ENCODE results near the gene WWOX.

WWOX gene

DNA sequence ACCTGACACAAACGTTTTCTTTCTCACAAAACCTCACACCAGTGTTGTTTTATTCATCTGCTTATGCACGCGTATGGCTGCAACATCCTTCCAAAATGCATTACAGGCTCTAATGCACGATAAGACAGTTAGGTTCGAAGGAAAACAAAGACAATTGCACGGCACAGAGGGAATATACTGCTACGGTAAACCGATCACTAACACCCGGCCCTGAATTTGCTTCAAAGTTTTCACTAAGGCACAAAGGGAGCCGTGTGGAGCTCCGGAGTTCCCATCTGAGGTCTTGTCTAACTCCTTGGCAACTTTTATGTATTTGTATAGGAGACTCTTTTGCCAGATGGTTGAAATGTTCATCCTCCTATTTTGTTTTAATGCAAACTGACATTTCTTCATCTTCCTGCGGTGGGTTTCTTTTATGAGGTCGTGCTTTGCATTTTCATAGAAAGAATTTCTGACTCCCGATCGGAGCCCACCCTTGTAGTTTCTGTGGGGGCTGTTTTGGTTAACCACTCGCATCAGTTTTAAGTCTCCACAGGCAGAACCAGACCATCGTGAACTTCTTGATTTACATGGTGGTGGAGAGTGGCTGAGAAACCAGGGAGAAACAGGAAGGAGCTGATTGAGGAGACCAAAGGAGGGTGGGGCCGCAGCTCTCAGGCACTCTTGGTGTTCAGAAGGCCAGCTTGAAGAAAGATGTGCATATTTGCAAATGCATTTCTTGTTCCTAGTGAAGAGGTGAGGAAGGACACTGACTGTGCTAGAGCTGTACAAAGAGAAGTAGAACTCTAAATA is 984.2 kb downstream of the WWOX start:
- Mint-ChIP-seq H3K36me3 (ENCODE audit: insufficient read depth) (peaks cover 2% of the 10 kb centered on the region), H3K4me3 (no peak overlapping the region), H3K27me3 (no peaks in the 10 kb centered on the region), H3K9me3 (no peaks in the 10 kb centered on the region), H3K4me1 (peaks cover 12% of the 10 kb centered on the region), H3K27ac (ENCODE audit: low read depth) (no peak overlapping the region)
- DNase-seq (ENCODE audit: low spot score in 2 of 2), result no peak
- no peak for ATAC-seq (replicated peaks; ENCODE audit: extremely low read depth, poor library complexity, severe bottlenecking)

DNA sequence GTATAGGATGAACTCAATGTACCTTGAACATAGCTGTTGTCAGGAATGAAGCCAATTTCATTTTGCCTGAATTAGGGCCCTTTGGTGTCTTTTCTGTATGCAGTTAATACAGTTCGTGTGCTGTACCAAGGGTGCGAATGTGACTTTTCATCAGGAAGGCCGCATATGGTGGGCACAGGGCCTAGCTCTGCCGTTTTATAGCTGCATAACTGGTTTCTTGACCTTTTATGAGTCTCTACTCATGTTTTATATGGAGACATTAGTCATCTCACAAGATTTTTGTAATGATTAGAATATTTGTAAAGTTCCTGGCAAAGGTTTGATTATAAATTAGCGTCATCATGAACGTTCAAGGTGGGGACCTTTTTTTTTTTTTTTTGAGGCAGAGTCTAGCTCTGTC is 989.5 kb downstream of the WWOX start:
- peaks cover 5% of the 10 kb centered on the region for H3K36me3 Mint-ChIP-seq (ENCODE audit: insufficient read depth)
- H3K9me3 Mint-ChIP-seq, result no peaks in the 10 kb centered on the region
- H3K4me3 Mint-ChIP-seq, result peak overlapping the region; percentile 70
- H3K4me1 Mint-ChIP-seq, result peaks cover 49% of the 10 kb centered on the region
- no peak for ATAC-seq (replicated peaks; ENCODE audit: extremely low read depth, poor library complexity, severe bottlenecking)
- H3K27ac Mint-ChIP-seq (ENCODE audit: low read depth), result no peak overlapping the region
- DNase-seq (ENCODE audit: low spot score in 2 of 2), result no peak
- H3K27me3 Mint-ChIP-seq, result no peaks in the 10 kb centered on the region

DNA sequence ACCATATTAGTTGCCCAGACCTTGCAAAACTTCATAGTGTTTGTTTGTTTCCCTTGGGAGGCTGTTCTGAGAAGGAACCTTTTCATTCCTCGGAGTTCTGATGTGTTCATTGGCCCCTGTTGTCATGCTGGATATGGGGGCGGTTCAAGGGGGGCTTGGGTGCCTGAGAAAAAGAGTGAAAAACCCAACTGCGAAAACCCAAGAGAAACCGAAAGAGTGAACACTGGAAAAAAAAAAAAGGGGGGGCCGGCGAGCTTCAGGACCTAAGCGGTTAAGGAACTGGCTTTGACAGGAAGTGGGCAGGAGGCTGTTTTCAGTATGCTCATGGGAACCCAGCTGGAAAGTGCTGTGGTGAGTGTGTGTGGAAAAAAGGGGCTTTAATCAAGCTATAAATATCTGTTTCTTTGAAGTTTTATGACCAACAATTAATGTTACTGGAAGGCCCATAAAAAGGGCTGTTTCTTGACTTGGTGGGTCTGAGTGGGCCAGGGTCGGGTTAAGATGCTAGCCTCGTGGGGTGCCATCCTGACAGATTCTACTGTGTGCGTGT is 990.4 kb downstream of the WWOX start:
- ATAC-seq (replicated peaks; ENCODE audit: extremely low read depth, poor library complexity, severe bottlenecking) (peak; percentile 70), DNase-seq (ENCODE audit: low spot score in 2 of 2) (peak in 1 of 2 donors; percentile 27)
- no peaks in the 10 kb centered on the region for H3K9me3 Mint-ChIP-seq
- H3K27me3 Mint-ChIP-seq, result no peaks in the 10 kb centered on the region
- H3K4me1 Mint-ChIP-seq, result peaks cover 47% of the 10 kb centered on the region
- H3K4me3 Mint-ChIP-seq, result peak overlapping the region; percentile 70
- H3K36me3 Mint-ChIP-seq (ENCODE audit: insufficient read depth), result peaks cover 5% of the 10 kb centered on the region
- peak overlapping the region; percentile 88 for H3K27ac Mint-ChIP-seq (ENCODE audit: low read depth)

DNA sequence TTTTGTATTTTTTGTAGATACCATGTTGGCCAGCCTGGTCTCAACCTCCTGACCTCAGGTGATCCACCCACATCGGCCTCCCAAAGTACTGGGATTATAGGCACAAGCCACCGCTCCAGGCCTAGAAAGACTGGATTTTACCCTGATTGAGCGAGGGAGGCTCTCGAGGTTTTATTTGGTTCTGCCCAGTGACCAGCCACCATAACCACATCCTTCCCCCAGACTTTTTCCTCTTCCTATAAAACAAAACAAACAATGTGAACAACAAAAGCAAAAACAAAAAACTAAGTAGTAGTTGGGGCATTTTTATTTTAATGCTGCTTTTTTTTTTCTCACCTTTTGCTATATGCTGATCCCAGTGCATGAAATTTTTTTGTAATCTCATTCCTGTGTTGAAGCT is 991.5 kb downstream of the WWOX start:
- no peak for DNase-seq (ENCODE audit: low spot score in 2 of 2)
- H3K36me3 Mint-ChIP-seq (ENCODE audit: insufficient read depth), result peaks cover 5% of the 10 kb centered on the region
- H3K9me3 Mint-ChIP-seq, result no peaks in the 10 kb centered on the region
- H3K4me3 Mint-ChIP-seq, result peak overlapping the region; percentile 70
- peak overlapping the region; percentile 29 for H3K27ac Mint-ChIP-seq (ENCODE audit: low read depth)
- H3K4me1 Mint-ChIP-seq, result peaks cover 52% of the 10 kb centered on the region
- H3K27me3 Mint-ChIP-seq, result no peaks in the 10 kb centered on the region
- ATAC-seq (replicated peaks; ENCODE audit: extremely low read depth, poor library complexity, severe bottlenecking), result no peak

DNA sequence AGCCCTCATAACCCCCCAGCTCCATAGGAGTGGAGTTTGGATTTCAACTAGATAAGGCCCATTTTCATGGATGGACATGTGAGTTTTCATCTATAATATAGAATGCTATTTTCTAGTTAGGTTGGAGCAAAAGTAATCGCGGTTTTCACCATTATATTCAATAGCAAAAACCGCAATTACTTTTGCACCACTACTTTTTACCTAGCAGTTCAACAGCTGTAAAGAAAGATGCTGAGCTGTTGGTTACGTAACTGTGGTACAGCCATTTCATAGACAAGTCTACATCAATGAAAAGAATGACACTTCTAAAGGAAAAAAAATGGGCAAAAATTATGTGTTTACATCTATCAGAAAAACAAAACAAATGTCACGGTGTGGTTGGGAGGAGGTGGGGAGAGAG is 993.4 kb downstream of the WWOX start:
- DNase-seq (ENCODE audit: low spot score in 2 of 2), result no peak
- peaks cover 61% of the 10 kb centered on the region for H3K4me1 Mint-ChIP-seq
- H3K9me3 Mint-ChIP-seq, result no peaks in the 10 kb centered on the region
- no peak for ATAC-seq (replicated peaks; ENCODE audit: extremely low read depth, poor library complexity, severe bottlenecking)
- peaks cover 5% of the 10 kb centered on the region for H3K36me3 Mint-ChIP-seq (ENCODE audit: insufficient read depth)
- no peaks in the 10 kb centered on the region for H3K27me3 Mint-ChIP-seq
- H3K4me3 Mint-ChIP-seq, result peak overlapping the region; percentile 32
- H3K27ac Mint-ChIP-seq (ENCODE audit: low read depth), result peak overlapping the region; percentile 46

DNA sequence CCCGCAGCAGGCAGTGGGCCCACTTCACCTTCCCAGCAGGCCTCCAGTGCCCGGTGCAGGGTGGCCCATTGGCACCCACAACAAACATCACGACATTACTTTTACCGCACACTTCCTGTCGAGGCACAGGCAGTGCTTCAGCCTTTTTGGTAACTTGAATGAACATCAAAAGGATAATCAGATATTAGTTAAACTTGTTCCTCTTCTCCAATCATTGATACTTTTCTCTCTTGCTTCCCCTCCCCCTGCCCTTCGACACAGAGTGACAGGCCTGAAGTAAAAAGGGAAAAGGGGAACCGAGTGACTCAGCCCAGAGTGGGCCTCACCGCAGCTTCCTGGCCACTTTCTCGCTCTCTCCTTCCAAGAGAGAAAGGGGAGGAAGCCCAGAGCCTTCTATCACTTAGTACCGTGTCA is 994.1 kb downstream of the WWOX start:
- DNase-seq (ENCODE audit: low spot score in 2 of 2) (peak in 1 of 2 donors; percentile 13), ATAC-seq (replicated peaks; ENCODE audit: extremely low read depth, poor library complexity, severe bottlenecking) (peak; percentile 57)
- H3K4me1 Mint-ChIP-seq, result peaks cover 58% of the 10 kb centered on the region
- peak overlapping the region; percentile 51 for H3K4me3 Mint-ChIP-seq
- no peaks in the 10 kb centered on the region for H3K9me3 Mint-ChIP-seq
- peaks cover 5% of the 10 kb centered on the region for H3K36me3 Mint-ChIP-seq (ENCODE audit: insufficient read depth)
- H3K27me3 Mint-ChIP-seq, result no peaks in the 10 kb centered on the region
- H3K27ac Mint-ChIP-seq (ENCODE audit: low read depth), result peak overlapping the region; percentile 46

DNA sequence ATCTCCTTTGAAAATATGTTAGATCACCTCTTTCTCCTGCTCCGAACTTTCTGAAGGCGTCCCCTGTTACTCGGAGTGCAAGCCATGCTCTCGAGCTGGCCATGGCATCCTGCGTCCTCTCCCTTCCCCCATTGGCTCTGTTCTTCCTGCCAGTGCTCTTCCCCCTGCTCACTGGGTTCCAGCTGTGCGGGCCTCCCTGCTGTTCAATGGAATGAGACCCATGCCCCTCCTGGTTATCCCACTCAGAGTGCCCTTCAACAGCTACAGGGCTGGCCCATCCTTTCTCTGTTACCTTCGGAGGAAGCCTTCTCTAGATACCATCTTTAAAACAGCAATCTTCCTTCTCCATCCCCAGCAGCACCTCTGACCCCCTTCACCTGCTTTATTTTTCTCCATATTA is 996.8 kb downstream of the WWOX start:
- H3K36me3 Mint-ChIP-seq (ENCODE audit: insufficient read depth), result peaks cover 2% of the 10 kb centered on the region
- peaks cover 34% of the 10 kb centered on the region for H3K4me1 Mint-ChIP-seq
- no peak for ATAC-seq (replicated peaks; ENCODE audit: extremely low read depth, poor library complexity, severe bottlenecking)
- no peak overlapping the region for H3K4me3 Mint-ChIP-seq
- no peaks in the 10 kb centered on the region for H3K9me3 Mint-ChIP-seq
- H3K27me3 Mint-ChIP-seq, result no peaks in the 10 kb centered on the region
- peak overlapping the region; percentile 47 for H3K27ac Mint-ChIP-seq (ENCODE audit: low read depth)
- DNase-seq (ENCODE audit: low spot score in 2 of 2), result no peak

DNA sequence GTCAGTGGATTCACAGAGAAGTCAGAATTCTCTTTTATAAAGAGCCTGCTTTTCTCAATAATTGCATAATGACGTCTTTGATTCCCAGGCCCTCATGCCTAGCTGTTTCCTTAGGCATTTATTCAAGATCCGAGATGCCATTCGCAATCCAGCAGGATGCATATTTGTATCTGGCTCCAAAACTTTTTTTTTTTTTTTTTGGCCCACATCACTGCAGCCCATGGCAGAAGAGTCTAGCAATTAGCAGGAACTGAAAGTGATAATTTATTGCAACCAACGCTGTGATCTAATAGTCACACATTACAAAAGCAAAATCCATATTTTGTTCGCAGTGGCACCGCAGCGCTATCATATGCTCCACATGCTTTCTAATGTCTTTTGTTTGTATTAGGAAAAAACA is 997.7 kb downstream of the WWOX start:
- ATAC-seq (replicated peaks; ENCODE audit: extremely low read depth, poor library complexity, severe bottlenecking), result no peak
- no peaks in the 10 kb centered on the region for H3K9me3 Mint-ChIP-seq
- DNase-seq (ENCODE audit: low spot score in 2 of 2), result no peak
- no peak overlapping the region for H3K27ac Mint-ChIP-seq (ENCODE audit: low read depth)
- peaks cover 32% of the 10 kb centered on the region for H3K4me1 Mint-ChIP-seq
- peaks cover 2% of the 10 kb centered on the region for H3K36me3 Mint-ChIP-seq (ENCODE audit: insufficient read depth)
- H3K27me3 Mint-ChIP-seq, result no peaks in the 10 kb centered on the region
- no peak overlapping the region for H3K4me3 Mint-ChIP-seq

DNA sequence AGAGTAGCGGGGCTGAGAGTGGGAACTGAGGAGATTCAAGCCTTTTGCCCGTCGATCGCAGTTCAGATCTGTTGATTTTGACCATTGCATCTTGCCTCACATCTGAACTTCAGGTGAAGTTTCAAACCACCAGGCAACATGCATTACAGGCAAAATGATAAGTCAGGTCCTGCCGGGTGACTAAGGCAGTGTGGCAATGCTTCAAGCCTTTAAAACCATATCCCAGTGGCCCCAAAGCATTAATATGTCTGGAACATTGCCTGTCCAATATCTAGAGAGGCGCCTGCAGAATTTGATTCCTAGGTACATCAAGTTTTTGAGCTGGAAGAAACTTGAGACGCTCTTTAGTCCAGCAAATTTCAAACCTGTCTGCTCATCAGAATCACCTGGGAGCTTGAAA is 998.3 kb downstream of the WWOX start:
- Mint-ChIP-seq H3K4me3 (no peak overlapping the region), H3K27ac (ENCODE audit: low read depth) (no peak overlapping the region), H3K27me3 (no peaks in the 10 kb centered on the region), H3K4me1 (peaks cover 31% of the 10 kb centered on the region), H3K36me3 (ENCODE audit: insufficient read depth) (peaks cover 2% of the 10 kb centered on the region), H3K9me3 (no peaks in the 10 kb centered on the region)
- no peak for ATAC-seq (replicated peaks; ENCODE audit: extremely low read depth, poor library complexity, severe bottlenecking)
- DNase-seq (ENCODE audit: low spot score in 2 of 2), result no peak

DNA sequence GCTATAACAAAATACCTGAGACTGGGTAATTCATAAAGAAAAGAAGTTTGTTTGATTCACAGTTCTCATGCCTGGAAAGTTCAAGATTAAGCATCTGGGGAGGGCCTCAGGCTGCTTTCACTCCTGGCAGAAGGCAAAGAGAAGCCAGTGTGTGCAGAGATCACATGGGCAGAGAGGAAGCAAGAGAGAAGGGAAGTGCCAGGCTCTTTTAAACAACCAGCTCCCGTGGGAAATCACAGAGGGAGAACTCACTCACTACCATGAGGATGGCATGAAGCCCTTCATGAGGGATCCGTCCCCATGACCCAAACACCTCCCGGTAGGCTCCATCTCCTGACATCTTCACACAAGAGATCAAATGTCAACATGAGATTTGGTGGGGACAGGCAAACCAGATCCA is 999.5 kb downstream of the WWOX start:
- H3K36me3 Mint-ChIP-seq (ENCODE audit: insufficient read depth), result no peaks in the 10 kb centered on the region
- H3K9me3 Mint-ChIP-seq, result no peaks in the 10 kb centered on the region
- peaks cover 20% of the 10 kb centered on the region for H3K4me1 Mint-ChIP-seq
- no peaks in the 10 kb centered on the region for H3K27me3 Mint-ChIP-seq
- no peak overlapping the region for H3K4me3 Mint-ChIP-seq
- DNase-seq (ENCODE audit: low spot score in 2 of 2), result no peak
- no peak for ATAC-seq (replicated peaks; ENCODE audit: extremely low read depth, poor library complexity, severe bottlenecking)
- no peak overlapping the region for H3K27ac Mint-ChIP-seq (ENCODE audit: low read depth)

DNA sequence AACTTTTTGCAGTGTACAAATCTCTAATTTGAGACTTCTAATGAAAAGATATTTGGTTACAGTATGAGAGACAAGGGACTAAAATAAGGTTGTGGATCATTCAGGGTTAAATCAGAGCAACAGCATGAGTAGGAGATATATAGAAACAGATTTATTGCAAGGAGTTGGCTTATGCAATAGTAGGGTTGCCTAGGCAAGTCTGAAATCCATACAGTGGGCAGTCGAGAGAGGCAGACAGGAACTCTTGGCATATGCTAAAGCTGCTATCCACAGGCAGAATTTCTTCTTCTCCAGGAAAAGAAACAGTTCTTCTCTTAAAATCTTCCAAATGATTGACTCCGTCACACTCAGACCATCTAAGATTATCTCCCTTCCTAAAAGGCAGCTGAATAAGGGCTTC is 1000.3 kb downstream of the WWOX start:
- ATAC-seq (replicated peaks; ENCODE audit: extremely low read depth, poor library complexity, severe bottlenecking) (no peak), DNase-seq (ENCODE audit: low spot score in 2 of 2) (no peak)
- Mint-ChIP-seq H3K9me3 (no peaks in the 10 kb centered on the region), H3K27ac (ENCODE audit: low read depth) (no peak overlapping the region), H3K4me3 (no peak overlapping the region), H3K36me3 (ENCODE audit: insufficient read depth) (no peaks in the 10 kb centered on the region), H3K27me3 (no peaks in the 10 kb centered on the region), H3K4me1 (peaks cover 18% of the 10 kb centered on the region)

DNA sequence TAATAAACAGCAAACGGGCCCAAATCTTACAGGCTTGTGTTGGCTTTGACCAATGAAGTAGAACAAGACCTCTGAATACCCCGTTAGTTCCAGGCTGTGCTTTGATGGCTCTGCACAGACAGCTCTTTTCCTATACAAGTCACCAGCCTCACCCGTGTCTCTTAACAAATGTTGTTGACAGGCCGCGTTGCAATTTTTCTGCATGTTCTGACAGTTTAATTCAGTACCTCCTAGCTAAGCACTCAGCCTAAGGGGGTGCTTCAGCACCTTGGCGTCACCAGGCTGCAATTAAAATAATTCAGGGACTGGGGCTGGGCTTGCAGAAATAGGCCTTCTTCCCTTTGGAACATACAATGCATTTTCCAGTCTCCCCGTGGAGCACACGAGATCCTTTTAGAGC is 1001.0 kb downstream of the WWOX start:
- H3K4me3 Mint-ChIP-seq, result no peak overlapping the region
- ATAC-seq (replicated peaks; ENCODE audit: extremely low read depth, poor library complexity, severe bottlenecking) (no peak), DNase-seq (ENCODE audit: low spot score in 2 of 2) (no peak)
- H3K9me3 Mint-ChIP-seq, result no peaks in the 10 kb centered on the region
- H3K27ac Mint-ChIP-seq (ENCODE audit: low read depth), result no peak overlapping the region
- no peaks in the 10 kb centered on the region for H3K27me3 Mint-ChIP-seq
- H3K4me1 Mint-ChIP-seq, result peaks cover 13% of the 10 kb centered on the region
- H3K36me3 Mint-ChIP-seq (ENCODE audit: insufficient read depth), result no peaks in the 10 kb centered on the region

DNA sequence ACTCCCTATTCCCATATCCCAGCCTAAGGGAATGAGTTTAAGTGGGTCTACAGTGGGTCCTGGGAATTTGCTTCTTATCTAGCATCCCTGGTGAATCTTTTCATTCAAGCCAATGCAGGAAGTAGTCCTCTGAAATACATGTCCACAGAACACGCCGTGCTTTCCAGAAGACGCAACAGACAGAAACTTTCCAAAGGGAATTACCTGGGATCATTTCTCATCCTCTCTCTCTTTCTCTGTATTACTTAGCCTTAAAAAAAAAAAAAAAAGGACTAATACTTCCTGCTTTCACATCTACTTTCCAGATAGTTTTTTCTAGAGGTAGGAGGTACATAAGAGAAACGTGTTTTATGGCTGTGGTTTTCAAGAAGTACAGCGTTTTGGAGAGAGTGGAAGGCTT is 1002.0 kb downstream of the WWOX start:
- DNase-seq (ENCODE audit: low spot score in 2 of 2) (no peak), ATAC-seq (replicated peaks; ENCODE audit: extremely low read depth, poor library complexity, severe bottlenecking) (no peak)
- H3K4me3 Mint-ChIP-seq, result no peak overlapping the region
- no peaks in the 10 kb centered on the region for H3K27me3 Mint-ChIP-seq
- no peak overlapping the region for H3K27ac Mint-ChIP-seq (ENCODE audit: low read depth)
- H3K36me3 Mint-ChIP-seq (ENCODE audit: insufficient read depth), result no peaks in the 10 kb centered on the region
- no peaks in the 10 kb centered on the region for H3K9me3 Mint-ChIP-seq
- peaks cover 8% of the 10 kb centered on the region for H3K4me1 Mint-ChIP-seq

Data from central memory CD8-positive, alpha-beta T cell (primary cell).